AG04449 (cell line): ENCODE data around the gene SCD5.

ENCODE experiments used
- CTCF ChIA-PET: fragments of 350-600 bp; formaldehyde crosslinking; extraction: SDS; loops from one replicate; lab custom pipeline; 2021; ENCODE audit warnings: antibody characterized with exemption; lab: Yijun Ruan, JAX
- POLR2A ChIA-PET: fragments of 400-600, 350-600 bp; formaldehyde crosslinking; extraction: SDS; loops from one replicate; lab custom pipeline; 2020; ENCODE audit warnings: antibody characterized with exemption, inconsistent platforms; lab: Yijun Ruan, JAX
- DNase-seq: peaks from one replicate; pipeline ENCODE4 v3.0.0-alpha.2; 2010; ENCODE audit warnings: low read depth, low spot score
- H3K4me3 ChIP-seq: 2 replicates; pipeline ENCODE4 v1.5.1; 2011; ENCODE audit warnings: low read depth, mild to moderate bottlenecking, control low read depth, low read length
- CTCF ChIP-seq: IDR thresholded peaks from one replicate; pipeline ENCODE4 v1.5.1; 2011; ENCODE audit warnings: mild to moderate bottlenecking, moderate library complexity, low read length, control low read depth, inconsistent platforms; ENCODE audit not compliant: insufficient read depth; ENCODE audit errors: missing control alignments

The SCD5 gene

GRCh38 chr4:82745173-82745842 is 53.3 kb downstream of the SCD5 start:
- peak overlapping the region; percentile 7 for H3K4me3 ChIP-seq
- TF ChIP-seq CTCF, result no peak
- ChIA-PET POLR2A (interaction anchor here (0.6 to 1.2 kb wide), 2 partner anchors 53 to 316 kb away, joined by 3 to 6 read pairs; partner anchors contain the start of gene SCD5), CTCF (interaction anchor here (0.8 to 8.9 kb wide), 2 partner anchors 277 to 284 kb away, joined by 3 to 168 read pairs; no protein-coding TSS in a partner anchor)
- DNase-seq, result peak; percentile 85

GRCh38 chr4:82744284-82744968 is 54.2 kb downstream of the SCD5 start:
- no peak for TF ChIP-seq CTCF
- no peak overlapping the region for H3K4me3 ChIP-seq
- no peak for DNase-seq
- ChIA-PET POLR2A (interaction anchor here (1.2 kb wide), 1 partner anchor 54 kb away, joined by 6 read pairs; the partner anchor contains the start of gene SCD5), CTCF (interaction anchor here (0.8 to 8.9 kb wide), 3 partner anchors 22 to 283 kb away, joined by 3 to 168 read pairs (median 6); no protein-coding TSS in a partner anchor)

GRCh38 chr4:82741188-82741587 is 57.4 kb downstream of the SCD5 start:
- POLR2A ChIA-PET, result no interaction called here
- no peak for DNase-seq
- no peak for TF ChIP-seq CTCF
- CTCF ChIA-PET, result interaction anchor here (0.7 to 8.9 kb wide), 6 partner anchors 11 to 294 kb away, joined by 3 to 168 read pairs (median 5); partner anchors contain the start of gene SCD5
- H3K4me3 ChIP-seq, result no peak overlapping the region

- CTCF ChIA-PET, result interaction anchor here (0.6 to 8.9 kb wide), 60 partner anchors 9 to 367 kb away, joined by 3 to 168 read pairs (median 4); partner anchors contain the start of gene SCD5
- no peak overlapping the region for H3K4me3 ChIP-seq
- TF ChIP-seq CTCF, result peak; percentile 100
- DNase-seq, result no peak
- POLR2A ChIA-PET, result interaction anchor here (0.7 kb wide), 1 partner anchor 43 kb away, joined by 4 read pairs; no protein-coding TSS in a partner anchor
Measured at GRCh38 chr4:82739287-82740190, 59.1 kb downstream of the SCD5 start.

GRCh38 chr4:82737354-82737753 is 61.2 kb downstream of the SCD5 start:
- no peak for DNase-seq
- H3K4me3 ChIP-seq, result no peak overlapping the region
- CTCF ChIA-PET, result interaction anchor here (0.9 to 8.9 kb wide), 4 partner anchors 11 to 276 kb away, joined by 3 to 168 read pairs (median 23); no protein-coding TSS in a partner anchor
- POLR2A ChIA-PET, result no interaction called here
- TF ChIP-seq CTCF, result no peak
